ENCODE measurements around the gene ORAI2.

GRCh38 chr7:102392330-102392729 lies 41.0 kb upstream of the ORAI2 start:
- TF ChIP-seq POLR2AphosphoS5 (IDR thresholded peaks at IDR 0.05; ENCODE audit: low read depth, low read length) = no peak
- TF ChIP-seq CTCF (IDR thresholded peaks at IDR 0.05) = no peak

Data from SK-N-SH (cell line).